Suprapubic skin (tissue), 4 donors: ENCODE results near the gene CAB39L. TPM values are rescaled to one million over a fixed set of nuclear protein-coding genes. Genes with fewer than 3 reads are reported as not detected.

ENCODE experiments used
- DNase-seq, 2 donors: peaks; one replicate each; pipeline ENCODE4 v3.0.0-alpha.2; 2019; ENCODE audit warnings: low spot score in 2 of 2
- H3K27ac ChIP-seq: fragments of 200-600 bp; sonication (generic); one replicate; pipeline ENCODE4 v1.5.1; 2019
- H3K27me3 ChIP-seq: fragments of 200-600 bp; sonication (generic); one replicate; pipeline ENCODE4 v1.5.1; 2019
- H3K36me3 ChIP-seq: fragments of 200-600 bp; sonication (generic); one replicate; pipeline ENCODE4 v1.5.1; 2019
- H3K4me1 ChIP-seq: fragments of 200-600 bp; sonication (generic); one replicate; pipeline ENCODE4 v1.5.1; 2019
- H3K4me3 ChIP-seq: fragments of 200-600 bp; sonication (generic); one replicate; pipeline ENCODE4 v1.5.1; 2019; ENCODE audit warnings: mild to moderate bottlenecking
- H3K9me3 ChIP-seq: fragments of 200-600 bp; sonication (generic); one replicate; pipeline ENCODE4 v1.5.1; 2019
- EP300 ChIP-seq: sonication (generic); formaldehyde crosslinking; IDR thresholded peaks from one replicate; pipeline ENCODE4 v1.6.1; 2017; ENCODE audit warnings: antibody characterized with exemption
- POLR2A ChIP-seq, 2 donors: fragments of 450-650 bp; IDR thresholded peaks; one replicate each; pipeline ENCODE4 v1.6.1; 2017; ENCODE audit warnings: antibody characterized with exemption in 2 of 2, mild to moderate bottlenecking in 2 of 2, moderate library complexity in 2 of 2
- POLR2AphosphoS5 ChIP-seq, 3 donors: sonication (generic); formaldehyde crosslinking; IDR thresholded peaks; one replicate each; pipeline ENCODE4 v1.6.1; 2017; ENCODE audit warnings: antibody characterized with exemption in 3 of 3
- WGBS: methylation state at CpG from one replicate; pipeline ENCODE4 v1.1.5; 2018; 5-methylcytosine and 5-hydroxymethylcytosine counted together
- total RNA-seq, 4 donors: library from RNA; depleted of rRNA; stranded (reverse); fragments of >200 nt; gene quantifications; one replicate each; pipeline ENCODE4 v1.1.0, GENCODE V29; 2016
- TF ChIP-seq, protein P1 (sequence below), 2 donors: fragments of 200-600 bp in 1 of 2; fragments of 450-650 bp in 1 of 2; sonication (generic) in 1 of 2; IDR thresholded peaks; one replicate each; pipeline ENCODE4 v1.5.1; 2016 to 2019; ENCODE audit warnings: antibody characterized with exemption in 2 of 2, mild to moderate bottlenecking in 1 of 2, moderate library complexity in 1 of 2

The CAB39L gene
- total RNA-seq, 4 donors from 2014 or later = 17.8 to 45.1 (median 28.6) TPM

DNA sequence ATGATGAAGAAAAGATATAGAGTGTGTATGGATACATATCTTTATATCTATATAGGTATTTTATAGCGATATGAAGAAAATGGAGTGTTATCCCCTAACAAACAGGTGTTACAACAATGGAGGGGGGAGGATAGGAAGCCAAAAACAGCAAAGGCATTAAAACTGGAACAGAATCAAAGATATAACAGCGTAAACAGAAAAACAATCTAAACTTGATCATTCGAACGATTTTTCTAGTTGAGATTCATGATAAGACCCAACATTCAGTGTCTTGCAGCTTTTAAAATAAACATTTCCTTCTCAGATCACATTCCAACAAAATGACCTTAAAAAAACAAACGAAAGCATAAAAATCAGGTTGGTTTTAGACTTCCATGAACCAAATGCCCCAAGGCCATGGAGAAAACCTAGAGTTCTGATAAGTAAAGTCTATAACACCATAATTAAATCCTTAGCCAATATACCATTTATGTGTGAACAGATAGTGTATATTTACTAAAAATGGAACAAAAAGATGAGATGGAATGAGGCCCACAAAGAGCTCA, 55.7 kb downstream of the CAB39L start:
- WGBS = 67% methylated on average over 5 of the region's 5 CpGs
- H3K9me3 ChIP-seq = no peaks in the 10 kb centered on the region
- DNase-seq = no peak

DNA sequence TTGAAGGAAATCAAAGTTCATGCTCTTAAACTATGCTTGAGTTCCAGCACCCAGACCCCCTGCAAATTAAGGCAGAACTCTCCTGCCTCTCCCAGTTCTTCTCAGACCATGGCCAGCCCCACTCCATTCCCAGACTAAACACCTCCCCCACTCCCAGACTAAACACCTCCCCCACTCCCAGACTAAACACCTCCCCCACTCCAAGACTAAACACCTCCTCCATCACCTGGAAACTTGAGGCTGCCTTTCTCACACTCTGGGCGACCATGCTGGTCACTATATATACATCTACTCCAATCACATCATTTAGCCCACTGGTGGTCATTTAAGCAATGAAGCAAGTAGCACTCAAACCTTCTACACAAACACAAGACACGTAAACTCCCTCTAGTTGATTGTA, 57.2 kb downstream of the CAB39L start:
- H3K27ac ChIP-seq = no peak overlapping the region
- no peaks in the 10 kb centered on the region for H3K4me1 ChIP-seq
- H3K36me3 ChIP-seq = peaks cover under 1% of the 10 kb centered on the region
- no peak for DNase-seq
- no peaks in the 10 kb centered on the region for H3K27me3 ChIP-seq
- TF ChIP-seq POLR2AphosphoS5 (IDR thresholded peaks at IDR 0.05) (no peak), EP300 (no peak), POLR2A (IDR thresholded peaks at IDR 0.05) (no peak)
- TF ChIP-seq, protein P1, sequence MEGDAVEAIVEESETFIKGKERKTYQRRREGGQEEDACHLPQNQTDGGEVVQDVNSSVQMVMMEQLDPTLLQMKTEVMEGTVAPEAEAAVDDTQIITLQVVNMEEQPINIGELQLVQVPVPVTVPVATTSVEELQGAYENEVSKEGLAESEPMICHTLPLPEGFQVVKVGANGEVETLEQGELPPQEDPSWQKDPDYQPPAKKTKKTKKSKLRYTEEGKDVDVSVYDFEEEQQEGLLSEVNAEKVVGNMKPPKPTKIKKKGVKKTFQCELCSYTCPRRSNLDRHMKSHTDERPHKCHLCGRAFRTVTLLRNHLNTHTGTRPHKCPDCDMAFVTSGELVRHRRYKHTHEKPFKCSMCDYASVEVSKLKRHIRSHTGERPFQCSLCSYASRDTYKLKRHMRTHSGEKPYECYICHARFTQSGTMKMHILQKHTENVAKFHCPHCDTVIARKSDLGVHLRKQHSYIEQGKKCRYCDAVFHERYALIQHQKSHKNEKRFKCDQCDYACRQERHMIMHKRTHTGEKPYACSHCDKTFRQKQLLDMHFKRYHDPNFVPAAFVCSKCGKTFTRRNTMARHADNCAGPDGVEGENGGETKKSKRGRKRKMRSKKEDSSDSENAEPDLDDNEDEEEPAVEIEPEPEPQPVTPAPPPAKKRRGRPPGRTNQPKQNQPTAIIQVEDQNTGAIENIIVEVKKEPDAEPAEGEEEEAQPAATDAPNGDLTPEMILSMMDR (IDR thresholded peaks at IDR 0.05) = no peak
- no peak overlapping the region for H3K4me3 ChIP-seq
- no peaks in the 10 kb centered on the region for H3K9me3 ChIP-seq
- WGBS = 100% methylated on average over 2 of the region's 2 CpGs

More for the DNA sequence above, 55.7 kb downstream of the CAB39L start:
- no peaks in the 10 kb centered on the region for H3K4me1 ChIP-seq
- H3K36me3 ChIP-seq = no peaks in the 10 kb centered on the region
- no peak overlapping the region for H3K27ac ChIP-seq
- no peak overlapping the region for H3K4me3 ChIP-seq
- no peak for TF ChIP-seq EP300
- TF ChIP-seq, protein P1 (IDR thresholded peaks at IDR 0.05) = no peak
- no peak for TF ChIP-seq POLR2AphosphoS5 (IDR thresholded peaks at IDR 0.05)
- TF ChIP-seq POLR2A (IDR thresholded peaks at IDR 0.05) = no peak
- H3K27me3 ChIP-seq = no peaks in the 10 kb centered on the region

DNA sequence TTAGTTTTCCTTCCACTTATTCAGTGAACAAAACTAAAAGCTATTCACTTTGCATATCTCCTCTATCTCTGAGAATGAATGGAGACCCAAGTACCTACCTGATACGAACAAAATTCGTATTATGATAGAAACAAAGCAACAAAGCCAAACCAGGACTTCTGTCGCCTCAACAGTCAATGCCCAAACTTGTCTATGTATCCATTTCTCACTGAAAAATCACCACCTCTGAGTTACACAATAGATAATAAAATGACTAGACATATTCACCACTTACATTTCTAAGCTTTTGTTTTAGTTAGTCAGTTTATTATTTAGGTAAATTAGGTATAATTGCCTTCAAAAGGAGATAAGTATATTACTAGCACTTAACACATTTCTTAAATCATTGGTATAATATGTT, 67.7 kb downstream of the CAB39L start:
- H3K9me3 ChIP-seq = no peaks in the 10 kb centered on the region
- TF ChIP-seq, protein P1 (IDR thresholded peaks at IDR 0.05) = no peak
- TF ChIP-seq POLR2AphosphoS5 (IDR thresholded peaks at IDR 0.05) = no peak
- no peak for TF ChIP-seq EP300
- TF ChIP-seq POLR2A (IDR thresholded peaks at IDR 0.05) = no peak
- H3K27me3 ChIP-seq = no peaks in the 10 kb centered on the region
- no peak overlapping the region for H3K27ac ChIP-seq
- no peak overlapping the region for H3K4me3 ChIP-seq
- H3K4me1 ChIP-seq = peaks cover 5% of the 10 kb centered on the region
- H3K36me3 ChIP-seq = peaks cover 5% of the 10 kb centered on the region
- 72% methylated on average over 3 of the region's 3 CpGs for WGBS
- DNase-seq = no peak

DNA sequence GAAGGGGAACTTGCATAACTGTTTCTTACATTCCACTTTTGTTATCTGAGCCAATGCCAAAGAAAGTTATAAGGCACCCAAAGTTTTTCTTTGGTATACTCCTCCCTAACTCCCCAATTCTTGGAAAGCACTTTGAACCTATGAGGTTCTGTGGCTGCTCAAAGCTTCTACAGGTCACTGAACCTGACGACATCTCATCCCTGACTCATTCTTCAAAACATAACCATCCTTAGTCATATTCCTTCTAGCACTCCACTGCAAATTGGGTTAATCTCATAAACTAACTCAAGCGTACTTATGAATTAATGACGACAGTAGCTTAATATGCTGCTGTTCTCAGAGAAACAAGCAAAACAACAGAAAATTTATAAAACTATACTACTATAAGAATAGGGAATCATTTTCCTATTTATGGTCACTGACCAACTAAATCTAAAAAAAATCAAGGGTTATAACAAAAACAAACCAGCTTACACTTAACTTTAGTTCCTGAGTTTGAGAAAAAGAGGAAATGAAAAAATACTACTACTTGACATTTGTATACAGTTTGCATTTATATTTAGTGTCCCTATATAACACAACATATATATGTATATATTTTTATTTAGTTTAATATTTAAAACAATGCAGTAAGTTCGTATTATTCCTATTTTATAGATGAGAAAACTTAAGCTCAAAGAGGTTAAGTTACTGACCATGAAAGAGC, 69.1 kb downstream of the CAB39L start:
- 73% methylated on average over 4 of the region's 4 CpGs for WGBS
- Histone ChIP-seq H3K27ac (no peak overlapping the region), H3K4me1 (peaks cover 5% of the 10 kb centered on the region), H3K27me3 (no peaks in the 10 kb centered on the region), H3K9me3 (no peaks in the 10 kb centered on the region), H3K4me3 (no peak overlapping the region), H3K36me3 (peaks cover 5% of the 10 kb centered on the region)
- DNase-seq = no peak
- TF ChIP-seq POLR2A (IDR thresholded peaks at IDR 0.05) = no peak
- no peak for TF ChIP-seq EP300
- TF ChIP-seq POLR2AphosphoS5 (IDR thresholded peaks at IDR 0.05) = no peak
- TF ChIP-seq, protein P1 (IDR thresholded peaks at IDR 0.05) = no peak

DNA sequence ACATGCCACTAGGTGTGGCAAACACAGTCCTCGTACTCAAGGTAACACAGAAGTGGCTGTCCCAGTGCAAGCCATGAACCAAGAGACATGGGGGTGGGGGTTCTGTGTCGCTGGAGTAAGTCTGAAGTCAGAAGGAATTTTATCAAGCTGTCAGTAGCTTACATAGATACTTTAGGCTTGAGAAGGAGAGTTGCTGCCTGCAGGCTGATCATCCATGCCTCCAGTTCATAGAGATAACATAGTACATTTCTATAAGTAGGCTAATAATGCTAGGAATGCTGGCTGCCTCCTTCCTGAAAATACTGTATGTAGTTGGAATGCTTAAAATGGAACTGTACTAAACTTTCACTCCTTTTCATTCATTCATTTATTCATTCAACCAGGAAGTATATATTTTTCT, 70.1 kb downstream of the CAB39L start:
- Histone ChIP-seq H3K27ac (no peak overlapping the region), H3K9me3 (no peaks in the 10 kb centered on the region), H3K27me3 (no peaks in the 10 kb centered on the region), H3K4me1 (peaks cover 5% of the 10 kb centered on the region), H3K4me3 (no peak overlapping the region), H3K36me3 (peaks cover 5% of the 10 kb centered on the region)
- WGBS = 65% methylated on average over 2 of the region's 2 CpGs
- DNase-seq = no peak
- TF ChIP-seq, protein P1 (IDR thresholded peaks at IDR 0.05) = no peak
- TF ChIP-seq POLR2A (IDR thresholded peaks at IDR 0.05) (no peak), POLR2AphosphoS5 (IDR thresholded peaks at IDR 0.05) (no peak), EP300 (no peak)
